ENCODE results near the gene C2CD3. TPM values are rescaled to one million over a fixed set of nuclear protein-coding genes. Genes with fewer than 3 reads are reported as not detected.

C2CD3 gene
- total and polyA plus RNA-seq, 9 of the 15 experiments (the other 6 are each of a cell fraction or from before 2014, with no cell fraction given): 4.4 to 20.2 (median 15.4) TPM

- TF ChIP-seq HINFP (tag; conservative IDR thresholded peaks at IDR 0.05; ENCODE audit: low read depth) (no peak), RNF2 (IDR thresholded peaks at IDR 0.05) (no peak), SP2 (IDR thresholded peaks at IDR 0.05; ENCODE audit: extremely low read depth, low read depth, low read length, poor library complexity, severe bottlenecking) (no peak), PYGO2 (tag; IDR thresholded peaks at IDR 0.05) (no peak), ZNF436 (CRISPR knock-in tag; IDR thresholded peaks at IDR 0.05) (no peak), HDAC3 (IDR thresholded peaks at IDR 0.05; ENCODE audit: borderline replicate concordance, partially characterized antibody) (no peak)
Measured at GRCh38 chr11:74220376-74220775, 49.6 kb upstream of the C2CD3 start (continued).

GRCh38 chr11:74212533-74212932 is 41.7 kb upstream of the C2CD3 start:
- no peak overlapping the region for H2AFZ ChIP-seq (ENCODE audit: low read depth, low read length)
- intact Hi-C loops (cut with micrococcal nuclease) (no loop called here), in situ Hi-C loops (cut with MboI) (no loop called here)
- no peak overlapping the region for H3K27ac ChIP-seq (ENCODE audit: extremely low read depth, low read depth, low read length)
- no peaks in the 10 kb centered on the region for H3K27me3 ChIP-seq (ENCODE audit: control insufficient read depth in 2 of 2, insufficient read depth in 2 of 2, low read length in 2 of 2)
- no peak for DNase-seq (ENCODE audit: extremely low read depth in 1 of 4, low spot score in 3 of 4)
- H3K4me3 ChIP-seq: no peak overlapping the region
- CTCF ChIA-PET (ENCODE audit: low intra/inter-chr PET ratio): no interaction called here
- no peaks in the 10 kb centered on the region for H3K9me1 ChIP-seq (ENCODE audit: control insufficient read depth, insufficient read depth, low read length)
- H3K79me2 ChIP-seq (ENCODE audit: control insufficient read depth, insufficient read depth, low read length): no peaks in the 10 kb centered on the region
- no peak for ATAC-seq
- H4K20me1 ChIP-seq (replicated peaks; ENCODE audit: control insufficient read depth, insufficient read depth, low read length): no peaks in the 10 kb centered on the region
- FAIRE-seq: no peak
- H3K4me2 ChIP-seq (ENCODE audit: insufficient read depth, low read length): no peak overlapping the region
- H3K36me3 ChIP-seq (ENCODE audit: control insufficient read depth, insufficient read depth, low read length): peaks cover 43% of the 10 kb centered on the region; the same call in 2 of the 3 replicates
- TF ChIP-seq PHB2 (IDR thresholded peaks at IDR 0.05; ENCODE audit: low read depth) (no peak), ZNF583 (CRISPR knock-in tag; IDR thresholded peaks at IDR 0.05) (no peak), RFX5 (IDR thresholded peaks at IDR 0.05; ENCODE audit: low read depth, low read length) (no peak), PRDM10 (IDR thresholded peaks at IDR 0.05; ENCODE audit: partially characterized antibody) (no peak), XRCC3 (IDR thresholded peaks at IDR 0.05) (no peak), ZNF212 (CRISPR knock-in tag; IDR thresholded peaks at IDR 0.05) (no peak)
- H3K4me1 ChIP-seq (replicated peaks in 1 of 2; ENCODE audit: control insufficient read depth in 2 of 2, insufficient read depth in 2 of 2, low read length in 2 of 2): no peaks in the 10 kb centered on the region
- POLR2A ChIA-PET: no interaction called here
- BruUV-seq (replicated peaks): no TSS peak
- H3K9ac ChIP-seq (ENCODE audit: insufficient read depth in 1 of 2, low read depth in 2 of 2, low read length in 2 of 2): no peak overlapping the region
- 94% methylated on average over 2 of the region's 2 CpGs for WGBS (ENCODE audit: insufficient coverage, low coverage, missing lambda C conversion rate)
- H3K9me3 ChIP-seq (replicated peaks; ENCODE audit: control insufficient read depth, insufficient read depth, low read depth, low read length): no peaks in the 10 kb centered on the region; the same call in 1 of the 2 replicates
